Measurements from ENCODE around the gene RASEF.

DNA sequence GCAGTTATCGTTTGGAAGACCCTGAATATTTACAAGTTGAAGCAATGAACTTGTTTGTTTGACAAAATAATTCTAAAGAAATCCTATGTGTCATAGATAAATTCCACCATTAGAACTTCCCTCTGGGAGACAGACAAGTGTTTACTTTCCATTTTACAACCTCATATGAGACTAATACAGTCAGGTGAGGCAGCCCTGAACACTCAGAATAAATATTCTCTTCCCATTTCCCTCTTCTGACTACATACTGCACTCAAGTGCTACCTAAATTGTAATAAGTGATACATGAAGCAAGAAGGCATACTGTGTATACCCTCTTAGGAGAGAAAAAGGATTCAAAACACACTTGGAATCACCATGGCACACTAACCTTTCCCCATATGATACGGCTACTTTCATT, 6.8 kb downstream of the RASEF start:
- TF ChIP-seq, protein P1, sequence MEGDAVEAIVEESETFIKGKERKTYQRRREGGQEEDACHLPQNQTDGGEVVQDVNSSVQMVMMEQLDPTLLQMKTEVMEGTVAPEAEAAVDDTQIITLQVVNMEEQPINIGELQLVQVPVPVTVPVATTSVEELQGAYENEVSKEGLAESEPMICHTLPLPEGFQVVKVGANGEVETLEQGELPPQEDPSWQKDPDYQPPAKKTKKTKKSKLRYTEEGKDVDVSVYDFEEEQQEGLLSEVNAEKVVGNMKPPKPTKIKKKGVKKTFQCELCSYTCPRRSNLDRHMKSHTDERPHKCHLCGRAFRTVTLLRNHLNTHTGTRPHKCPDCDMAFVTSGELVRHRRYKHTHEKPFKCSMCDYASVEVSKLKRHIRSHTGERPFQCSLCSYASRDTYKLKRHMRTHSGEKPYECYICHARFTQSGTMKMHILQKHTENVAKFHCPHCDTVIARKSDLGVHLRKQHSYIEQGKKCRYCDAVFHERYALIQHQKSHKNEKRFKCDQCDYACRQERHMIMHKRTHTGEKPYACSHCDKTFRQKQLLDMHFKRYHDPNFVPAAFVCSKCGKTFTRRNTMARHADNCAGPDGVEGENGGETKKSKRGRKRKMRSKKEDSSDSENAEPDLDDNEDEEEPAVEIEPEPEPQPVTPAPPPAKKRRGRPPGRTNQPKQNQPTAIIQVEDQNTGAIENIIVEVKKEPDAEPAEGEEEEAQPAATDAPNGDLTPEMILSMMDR (IDR thresholded peaks at IDR 0.05) = no peak
- TF ChIP-seq ZFX (IDR thresholded peaks at IDR 0.05; ENCODE audit: borderline replicate concordance) = no peak

All from 22Rv1 (cell line).